Panc1 (cell line): ENCODE data around the gene FLVCR1. TPM values are rescaled to one million over a fixed set of nuclear protein-coding genes. Genes with fewer than 3 reads are reported as not detected.
"Not testable (repeated sequence)": the region's sequence is repeated elsewhere in the genome, so short reads cannot be mapped to it uniquely, and the experiment has no call there.

Experiments
- ATAC-seq: fragments of 200-7000 bp; cut with Tn5 transposase; 2 replicates; pipeline ENCODE4 v1.9.1; 2020; ENCODE audit warnings: mild to moderate bottlenecking, moderate library complexity
- BruUV-seq: library from RNA; stranded (reverse); fragments of 400-500 nt; replicated peaks from 2 replicates; lab custom pipeline; 2021; lab: Mats Ljungman, UMichigan
- CTCF ChIA-PET: fragments of 300-600 bp; sonication (Branson Sonifier 250); formaldehyde crosslinking; loops from one replicate; lab custom pipeline; 2022; ENCODE audit warnings: antibody characterized with exemption; lab: Charles Lee
- POLR2A ChIA-PET: fragments of 300-600 bp; sonication (Branson Sonifier 250); formaldehyde crosslinking; loops from one replicate; lab custom pipeline; 2022; ENCODE audit warnings: antibody characterized with exemption; lab: Charles Lee
- DNase-seq: peaks from one replicate; pipeline ENCODE4 v3.0.0-alpha.2; 2010; ENCODE audit warnings: low read depth, low spot score
- H3K27ac ChIP-seq: 2 replicates; pipeline ENCODE4 v1.5.1; 2011; ENCODE audit warnings: mild to moderate bottlenecking, low read length, inconsistent platforms
- H3K27me3 ChIP-seq: fragments of 200-500 bp; sonication (Bioruptor generic); 2 replicates; pipeline ENCODE4 v1.6.0; 2014; ENCODE audit warnings: low read length, inconsistent platforms; ENCODE audit not compliant: control insufficient read depth, insufficient read depth
- H3K36me3 ChIP-seq: fragments of 200-500 bp; sonication (Bioruptor generic); 2 replicates; pipeline ENCODE4 v1.5.1; 2014; ENCODE audit warnings: inconsistent platforms, mild to moderate bottlenecking, low read length, moderate library complexity; ENCODE audit not compliant: control insufficient read depth, insufficient read depth
- H3K4me1 ChIP-seq: 2 replicates; pipeline ENCODE4 v1.5.1; 2011; ENCODE audit warnings: inconsistent platforms, mild to moderate bottlenecking, low read length, moderate library complexity; ENCODE audit not compliant: control insufficient read depth, insufficient read depth
- H3K4me3 ChIP-seq, 2 experiments: 2 replicates each; pipeline ENCODE4 v1.5.1; 2011 to 2012; ENCODE audit warnings: low read depth in 2 of 2, low read length in 2 of 2, mild to moderate bottlenecking in 2 of 2, inconsistent platforms in 1 of 2, moderate library complexity in 1 of 2
- H3K9me3 ChIP-seq: fragments of 200-500 bp; sonication (Bioruptor generic); 2 replicates; pipeline ENCODE4 v1.5.1; 2014; ENCODE audit warnings: low read depth, mild to moderate bottlenecking, inconsistent platforms, low read length, moderate library complexity; ENCODE audit not compliant: control insufficient read depth, insufficient read depth
- CTCF ChIP-seq: fragments of 450-650 bp; IDR thresholded peaks from 2 replicates; pipeline ENCODE4 v1.5.1; 2017; ENCODE audit warnings: mild to moderate bottlenecking
- POLR2AphosphoS5 ChIP-seq: IDR thresholded peaks from 2 replicates; pipeline ENCODE4 v1.6.1; 2012; ENCODE audit warnings: mild to moderate bottlenecking, low read depth, low read length, moderate library complexity
- SIN3A ChIP-seq: IDR thresholded peaks from 2 replicates; pipeline ENCODE4 v1.6.1; 2012; ENCODE audit warnings: low read depth, mild to moderate bottlenecking, low read length, moderate library complexity, borderline replicate concordance; ENCODE audit not compliant: insufficient read depth
- TCF7L2 ChIP-seq: IDR thresholded peaks from 2 replicates; pipeline ENCODE4 v1.6.1; 2011; ENCODE audit warnings: mild to moderate bottlenecking, low read depth, low read length, inconsistent platforms
- in situ Hi-C: cut with HindIII; loops from 2 replicates; pipeline ENCODE4 v1.10.0; 2016; ENCODE audit warnings: low sequenced_read_pairs, low pct_unique_long_range_greater_than_20kb
- intact Hi-C: fragments of 100-400 bp; cut with micrococcal nuclease; formaldehyde crosslinking; loops from one replicate; pipeline ENCODE4 v1.10.0; 2022; ENCODE audit not compliant: unreplicated experiment
- total RNA-seq: library from RNA; stranded (reverse); gene quantifications from one replicate; pipeline ENCODE4 v1.2.1, GENCODE V29; 2021; ENCODE audit not compliant: unreplicated experiment
- TF ChIP-seq, protein P1 (sequence below), 2 experiments: IDR thresholded peaks; 2 replicates each; pipeline ENCODE4 v1.6.1; 2011 to 2012; ENCODE audit warnings: low read depth in 2 of 2, control low read depth in 1 of 2, low read length in 1 of 2, mild to moderate bottlenecking in 1 of 2, moderate library complexity in 1 of 2; ENCODE audit not compliant: insufficient read depth in 1 of 2

FLVCR1 gene
- total RNA-seq, 1 experiment from 2014 or later: 21.4 TPM

- H3K36me3 ChIP-seq, DNase-seq, intact Hi-C loops, POLR2A ChIA-PET, H3K4me1 ChIP-seq, CTCF ChIA-PET, H3K9me3 ChIP-seq, BruUV-seq, H3K27me3 ChIP-seq, H3K4me3 ChIP-seq, H3K27ac ChIP-seq, in situ Hi-C loops, ATAC-seq: not testable (repeated sequence)
These were observed 13.6 kb upstream of the FLVCR1 start for GRCh38 chr1:212844521-212844920.

- no peak for DNase-seq
- H3K4me1 ChIP-seq: no peaks in the 10 kb centered on the region
- H3K9me3 ChIP-seq: no peaks in the 10 kb centered on the region
- H3K27ac ChIP-seq: no peak within 1 kb of the TSS
- in situ Hi-C loops (no loop called here), intact Hi-C loops (no loop called here)
- ATAC-seq: no peak
- no peaks in the 10 kb centered on the region for H3K27me3 ChIP-seq
- H3K36me3 ChIP-seq: no peaks in the 10 kb centered on the region
- ChIA-PET POLR2A (interaction anchor here (0.6 kb wide), 1 partner anchor 15 kb away, joined by 3 read pairs; no protein-coding TSS in a partner anchor), CTCF (interaction anchor here (0.8 to 0.9 kb wide), 2 partner anchors 10 to 147 kb away, joined by 3 to 12 read pairs; no protein-coding TSS in a partner anchor)
- no TSS peak for BruUV-seq
- H3K4me3 ChIP-seq: no peak within 1 kb of the TSS
- TF ChIP-seq POLR2AphosphoS5 (no peak), SIN3A (no peak), TCF7L2 (no peak), CTCF (no peak)
- TF ChIP-seq, protein P1, sequence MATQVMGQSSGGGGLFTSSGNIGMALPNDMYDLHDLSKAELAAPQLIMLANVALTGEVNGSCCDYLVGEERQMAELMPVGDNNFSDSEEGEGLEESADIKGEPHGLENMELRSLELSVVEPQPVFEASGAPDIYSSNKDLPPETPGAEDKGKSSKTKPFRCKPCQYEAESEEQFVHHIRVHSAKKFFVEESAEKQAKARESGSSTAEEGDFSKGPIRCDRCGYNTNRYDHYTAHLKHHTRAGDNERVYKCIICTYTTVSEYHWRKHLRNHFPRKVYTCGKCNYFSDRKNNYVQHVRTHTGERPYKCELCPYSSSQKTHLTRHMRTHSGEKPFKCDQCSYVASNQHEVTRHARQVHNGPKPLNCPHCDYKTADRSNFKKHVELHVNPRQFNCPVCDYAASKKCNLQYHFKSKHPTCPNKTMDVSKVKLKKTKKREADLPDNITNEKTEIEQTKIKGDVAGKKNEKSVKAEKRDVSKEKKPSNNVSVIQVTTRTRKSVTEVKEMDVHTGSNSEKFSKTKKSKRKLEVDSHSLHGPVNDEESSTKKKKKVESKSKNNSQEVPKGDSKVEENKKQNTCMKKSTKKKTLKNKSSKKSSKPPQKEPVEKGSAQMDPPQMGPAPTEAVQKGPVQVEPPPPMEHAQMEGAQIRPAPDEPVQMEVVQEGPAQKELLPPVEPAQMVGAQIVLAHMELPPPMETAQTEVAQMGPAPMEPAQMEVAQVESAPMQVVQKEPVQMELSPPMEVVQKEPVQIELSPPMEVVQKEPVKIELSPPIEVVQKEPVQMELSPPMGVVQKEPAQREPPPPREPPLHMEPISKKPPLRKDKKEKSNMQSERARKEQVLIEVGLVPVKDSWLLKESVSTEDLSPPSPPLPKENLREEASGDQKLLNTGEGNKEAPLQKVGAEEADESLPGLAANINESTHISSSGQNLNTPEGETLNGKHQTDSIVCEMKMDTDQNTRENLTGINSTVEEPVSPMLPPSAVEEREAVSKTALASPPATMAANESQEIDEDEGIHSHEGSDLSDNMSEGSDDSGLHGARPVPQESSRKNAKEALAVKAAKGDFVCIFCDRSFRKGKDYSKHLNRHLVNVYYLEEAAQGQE (IDR thresholded peaks at IDR 0.05; ENCODE audit: insufficient read depth in 1 of 2, low read depth in 2 of 2, low read length in 1 of 2): no peak
These were observed 10.5 kb upstream of the FLVCR1 start, which contains the start of gene SPATA45 for GRCh38 chr1:212847549-212847948. TSS of gene SPATA45 (minus strand) at chr1:212847649. CDS start at chr1:212836149, 11,500 bp downstream.

- no peak for ATAC-seq
- Histone ChIP-seq H3K9me3 (no peaks in the 10 kb centered on the region), H3K4me3 (no peak overlapping the region), H3K27ac (no peak overlapping the region), H3K27me3 (no peaks in the 10 kb centered on the region), H3K36me3 (no peaks in the 10 kb centered on the region; the same call in 1 of the 2 replicates), H3K4me1 (peaks cover 7% of the 10 kb centered on the region; the same call in 1 of the 2 replicates)
- DNase-seq: no peak
- intact Hi-C loops: no loop called here
- no TSS peak for BruUV-seq
- TF ChIP-seq CTCF (no peak), POLR2AphosphoS5 (no peak), TCF7L2 (no peak), SIN3A (no peak)
- POLR2A ChIA-PET: no interaction called here
- CTCF ChIA-PET: no interaction called here
- in situ Hi-C loops: no loop called here
These were observed 5.9 kb upstream of the FLVCR1 start for GRCh38 chr1:212852105-212852688.
